Hepatocyte (in vitro differentiated cells): ENCODE data around the gene RALA.

Experiments used
- CTCF ChIP-seq: fragments of 200-600 bp; sonication (generic); IDR thresholded peaks from 2 replicates; pipeline ENCODE4 v1.5.1; 2016; ENCODE audit warnings: antibody characterized with exemption, mild to moderate bottlenecking; ENCODE audit not compliant: poor library complexity
- EZH2 ChIP-seq: fragments of 200-600 bp; sonication (generic); IDR thresholded peaks from 2 replicates; pipeline ENCODE4 v1.6.1; 2016; ENCODE audit warnings: antibody characterized with exemption, mild to moderate bottlenecking, borderline replicate concordance
- EZH2phosphoT487 ChIP-seq: fragments of 200-600 bp; sonication (generic); IDR thresholded peaks from one replicate; pipeline ENCODE4 v1.6.1; 2018; ENCODE audit warnings: antibody characterized with exemption, mild to moderate bottlenecking, low read depth, moderate library complexity; ENCODE audit not compliant: unreplicated experiment, severe bottlenecking

GRCh38 chr7:39615350-39615975 lies 7.9 kb upstream of the RALA start:
- TF ChIP-seq CTCF (no peak), EZH2 (no peak), EZH2phosphoT487 (no peak)
